Osteoblast (primary cell): ENCODE results near the gene TENT5C. TPM values are rescaled to one million over a fixed set of nuclear protein-coding genes. Genes with fewer than 3 reads are reported as not detected.

ENCODE experiments used
- DNase-seq: peaks from one replicate; pipeline ENCODE4 v3.0.0; 2011; ENCODE audit warnings: low spot score, mixed read lengths; ENCODE audit not compliant: insufficient read length; ENCODE audit errors: missing footprints
- H2AFZ ChIP-seq: 2 replicates; pipeline ENCODE4 v1.6.0; 2011; ENCODE audit warnings: mild to moderate bottlenecking, low read length
- H3K27ac ChIP-seq: 2 replicates; pipeline ENCODE4 v1.5.1; 2011; ENCODE audit warnings: mild to moderate bottlenecking, low read depth, low read length, moderate library complexity
- H3K27me3 ChIP-seq: 2 replicates; pipeline ENCODE4 v1.6.0; 2012; ENCODE audit warnings: mild to moderate bottlenecking, control low read depth, inconsistent platforms, low read length, moderate library complexity; ENCODE audit not compliant: insufficient read depth
- H3K36me3 ChIP-seq: 2 replicates; pipeline ENCODE4 v1.5.1; 2011; ENCODE audit warnings: mild to moderate bottlenecking, low read length, control low read depth, moderate library complexity; ENCODE audit not compliant: insufficient read depth
- H3K4me1 ChIP-seq: 2 replicates; pipeline ENCODE4 v1.5.1; 2011; ENCODE audit warnings: mild to moderate bottlenecking, low read length, control low read depth, moderate library complexity; ENCODE audit not compliant: insufficient read depth
- H3K4me2 ChIP-seq: 2 replicates; pipeline ENCODE4 v1.6.0; 2011; ENCODE audit warnings: mild to moderate bottlenecking, low read length; ENCODE audit not compliant: insufficient read depth
- H3K4me3 ChIP-seq: fragments of 200-600 bp; sonication (generic); 3 replicates; pipeline ENCODE4 v1.5.1; 2012; ENCODE audit warnings: mild to moderate bottlenecking, low read length, inconsistent platforms; ENCODE audit not compliant: insufficient read depth
- H3K79me2 ChIP-seq: 2 replicates; pipeline ENCODE4 v1.6.0; 2012; ENCODE audit warnings: mild to moderate bottlenecking, low read length, control low read depth, inconsistent platforms; ENCODE audit not compliant: insufficient read depth
- H3K9me3 ChIP-seq: 2 replicates; pipeline ENCODE4 v1.5.1; 2011; ENCODE audit warnings: low read depth, low read length, control low read depth
- H4K20me1 ChIP-seq: 2 replicates; pipeline ENCODE4 v1.6.0; 2012; ENCODE audit warnings: mild to moderate bottlenecking, low read length, control low read depth; ENCODE audit not compliant: insufficient read depth
- CTCF ChIP-seq: IDR thresholded peaks from 2 replicates; pipeline ENCODE4 v1.5.1; 2011; ENCODE audit warnings: mild to moderate bottlenecking, low read depth, low read length, moderate library complexity; ENCODE audit errors: extremely low read depth
- total RNA-seq: library from RNA; depleted of rRNA; stranded (reverse); fragments of >200 nt; gene quantifications from 2 replicates; pipeline ENCODE4 v1.2.3, GENCODE V29; 2012

TENT5C gene
- total RNA-seq, 1 donor, result 0.36 TPM

DNA sequence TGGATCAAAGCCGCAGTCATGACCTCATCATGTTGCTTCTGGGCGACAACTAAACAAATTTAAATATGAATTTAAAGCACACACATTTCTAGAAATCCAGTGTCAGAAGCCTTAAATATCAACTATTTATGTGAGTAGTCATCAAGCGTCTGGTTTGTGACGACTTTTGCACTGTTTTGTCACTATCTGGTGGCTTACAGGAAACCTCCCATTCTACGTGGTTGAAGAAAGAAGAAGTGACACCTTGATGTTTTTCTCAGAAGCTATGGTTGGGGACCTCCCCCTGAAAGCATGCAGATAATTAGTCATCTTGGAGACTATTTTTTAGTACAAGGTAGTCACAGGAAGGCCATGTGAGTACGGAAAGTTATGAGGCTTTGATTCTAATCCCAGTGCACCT lies 58.5 kb downstream of the TENT5C start:
- no peak for DNase-seq
- peaks cover 31% of the 10 kb centered on the region for H3K27me3 ChIP-seq

DNA sequence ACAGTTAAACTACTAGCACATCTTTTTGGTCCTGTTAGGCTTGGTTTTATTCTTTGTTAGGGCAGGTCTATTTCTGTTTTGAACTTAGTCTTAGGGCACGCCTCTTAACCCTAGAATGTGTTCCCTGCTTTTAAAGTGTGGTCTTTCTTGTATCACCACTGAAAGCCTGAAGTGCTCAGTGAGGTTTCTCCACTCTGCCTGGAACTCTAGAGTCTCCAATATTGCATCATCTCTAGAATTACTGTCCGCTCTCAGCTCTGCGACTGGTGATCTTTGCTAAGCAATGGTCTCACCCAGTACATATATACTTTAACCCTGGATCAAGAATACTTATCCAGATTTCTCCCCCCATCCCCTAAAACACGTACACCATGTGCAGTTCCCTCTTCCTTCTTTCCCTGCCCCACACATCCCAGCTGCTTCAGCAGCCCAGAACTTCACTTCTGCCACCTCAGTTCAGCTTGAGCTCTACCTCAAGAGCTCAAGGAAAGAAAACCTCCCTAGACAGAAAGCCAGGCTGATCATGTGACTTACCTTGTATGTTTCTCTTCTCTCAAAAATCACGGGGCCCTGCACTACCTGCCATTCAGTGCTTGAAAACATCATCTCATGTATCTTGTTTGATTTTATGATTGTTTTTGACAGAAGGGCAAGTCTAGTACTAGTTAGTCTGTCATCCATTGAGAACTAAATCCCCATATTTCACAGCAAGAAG lies 59.9 kb downstream of the TENT5C start:
- no peaks in the 10 kb centered on the region for H3K36me3 ChIP-seq
- no peaks in the 10 kb centered on the region for H4K20me1 ChIP-seq
- peaks cover 27% of the 10 kb centered on the region for H3K27me3 ChIP-seq
- no peak overlapping the region for H3K4me3 ChIP-seq
- no peak overlapping the region for H3K27ac ChIP-seq
- DNase-seq, result no peak
- no peaks in the 10 kb centered on the region for H3K79me2 ChIP-seq
- no peak overlapping the region for H3K4me2 ChIP-seq
- no peak overlapping the region for H2AFZ ChIP-seq
- no peaks in the 10 kb centered on the region for H3K4me1 ChIP-seq
- no peak for TF ChIP-seq CTCF
- no peaks in the 10 kb centered on the region for H3K9me3 ChIP-seq

More for the DNA sequence above, 58.5 kb downstream of the TENT5C start:
- Histone ChIP-seq H4K20me1 (no peaks in the 10 kb centered on the region), H3K27ac (no peak overlapping the region), H3K4me2 (no peak overlapping the region), H3K4me3 (no peak overlapping the region), H3K9me3 (no peaks in the 10 kb centered on the region), H2AFZ (no peak overlapping the region), H3K4me1 (no peaks in the 10 kb centered on the region), H3K36me3 (no peaks in the 10 kb centered on the region), H3K79me2 (no peaks in the 10 kb centered on the region)
- no peak for TF ChIP-seq CTCF

DNA sequence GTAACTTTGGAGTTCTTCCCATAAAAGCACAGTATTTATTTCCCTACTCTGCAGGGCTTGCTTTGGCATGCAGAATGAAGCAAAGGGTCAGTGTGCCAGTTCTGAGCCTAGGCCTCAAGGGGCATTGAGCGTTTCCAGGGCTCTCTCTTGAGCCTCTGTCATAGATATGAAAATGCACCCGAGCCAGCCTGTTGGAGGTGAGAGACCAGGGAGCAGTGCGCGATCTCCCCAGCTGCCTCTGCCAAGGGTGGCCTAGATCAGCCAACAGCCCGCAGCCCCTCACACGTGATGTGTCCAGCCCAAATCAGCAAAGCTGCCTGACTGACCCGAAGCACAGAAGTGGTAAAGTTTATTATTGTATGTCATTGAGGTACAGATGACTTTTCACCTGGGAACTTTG lies 63.7 kb downstream of the TENT5C start:
- no peak for DNase-seq
- H3K4me3 ChIP-seq, result no peak overlapping the region
- H3K27ac ChIP-seq, result no peak overlapping the region
- no peaks in the 10 kb centered on the region for H3K9me3 ChIP-seq
- no peaks in the 10 kb centered on the region for H3K36me3 ChIP-seq
- no peak overlapping the region for H2AFZ ChIP-seq
- H3K79me2 ChIP-seq, result no peaks in the 10 kb centered on the region
- H3K27me3 ChIP-seq, result peaks cover 23% of the 10 kb centered on the region
- peaks cover 15% of the 10 kb centered on the region for H3K4me1 ChIP-seq
- H4K20me1 ChIP-seq, result no peaks in the 10 kb centered on the region
- H3K4me2 ChIP-seq, result no peak overlapping the region
- TF ChIP-seq CTCF, result no peak

GRCh38 chr1:117670976-117671780 lies 65.3 kb downstream of the TENT5C start:
- TF ChIP-seq CTCF, result no peak
- no peak overlapping the region for H2AFZ ChIP-seq

More at GRCh38 chr1:117670976-117671780, 65.3 kb downstream of the TENT5C start:
- Histone ChIP-seq H4K20me1 (no peaks in the 10 kb centered on the region), H3K4me1 (peaks cover 15% of the 10 kb centered on the region), H3K79me2 (no peaks in the 10 kb centered on the region), H3K4me3 (no peak overlapping the region), H3K4me2 (no peak overlapping the region), H3K27me3 (peaks cover 17% of the 10 kb centered on the region), H3K27ac (no peak overlapping the region), H3K9me3 (no peaks in the 10 kb centered on the region), H3K36me3 (no peaks in the 10 kb centered on the region)
- DNase-seq, result no peak
